Activated CD4-positive, alpha-beta T cell treated with anti-CD3 and anti-CD28 coated beads, Interleukin-2, amount 50 U/mL, for 24 hours (primary cell): Measurements from ENCODE around the gene ETS1.

Experiments
- DNase-seq, 2 donors: peaks; one replicate each; pipeline ENCODE4 v3.0.0-alpha.2; 2020; ENCODE audit warnings: low read depth in 1 of 2, low spot score in 1 of 2

Gene ETS1

DNA sequence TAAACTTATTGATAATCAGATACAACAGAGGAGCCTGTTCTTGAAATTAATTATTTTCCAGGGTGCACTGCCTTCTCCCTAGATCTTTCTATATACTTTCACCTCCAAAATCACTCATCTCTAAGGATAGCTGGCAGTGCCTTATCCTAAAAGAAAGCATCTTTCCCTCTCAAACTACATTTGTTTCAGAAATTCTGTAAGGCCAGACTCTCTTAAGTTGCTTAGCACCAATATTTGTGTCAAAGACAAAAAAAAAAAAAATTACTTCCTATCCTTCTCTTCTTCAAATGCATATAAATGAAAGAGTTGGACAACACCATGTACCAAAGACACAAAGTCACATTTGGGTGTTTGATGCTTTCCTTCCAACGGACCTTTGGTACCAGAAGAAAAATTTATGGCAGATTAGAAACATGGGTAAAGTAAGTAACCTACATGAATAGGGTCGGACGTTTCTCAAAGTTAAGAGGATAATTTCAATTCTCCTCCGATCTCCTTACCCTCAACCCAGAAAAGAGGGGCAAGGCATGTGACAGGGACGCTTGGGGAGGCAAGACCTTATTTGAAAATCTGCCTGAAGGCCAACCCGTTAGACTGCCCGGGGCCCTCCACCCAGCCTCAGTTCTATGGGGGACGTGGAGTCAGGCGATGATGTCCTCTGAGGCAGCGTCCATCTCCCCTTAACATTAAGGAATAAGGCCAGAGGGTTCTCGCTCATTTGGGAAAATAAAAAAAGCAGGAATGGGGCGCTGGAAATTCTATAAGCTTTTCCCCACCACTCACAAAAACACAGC is 66.3 kb downstream of the ETS1 start:
- DNase-seq = no peak

DNA sequence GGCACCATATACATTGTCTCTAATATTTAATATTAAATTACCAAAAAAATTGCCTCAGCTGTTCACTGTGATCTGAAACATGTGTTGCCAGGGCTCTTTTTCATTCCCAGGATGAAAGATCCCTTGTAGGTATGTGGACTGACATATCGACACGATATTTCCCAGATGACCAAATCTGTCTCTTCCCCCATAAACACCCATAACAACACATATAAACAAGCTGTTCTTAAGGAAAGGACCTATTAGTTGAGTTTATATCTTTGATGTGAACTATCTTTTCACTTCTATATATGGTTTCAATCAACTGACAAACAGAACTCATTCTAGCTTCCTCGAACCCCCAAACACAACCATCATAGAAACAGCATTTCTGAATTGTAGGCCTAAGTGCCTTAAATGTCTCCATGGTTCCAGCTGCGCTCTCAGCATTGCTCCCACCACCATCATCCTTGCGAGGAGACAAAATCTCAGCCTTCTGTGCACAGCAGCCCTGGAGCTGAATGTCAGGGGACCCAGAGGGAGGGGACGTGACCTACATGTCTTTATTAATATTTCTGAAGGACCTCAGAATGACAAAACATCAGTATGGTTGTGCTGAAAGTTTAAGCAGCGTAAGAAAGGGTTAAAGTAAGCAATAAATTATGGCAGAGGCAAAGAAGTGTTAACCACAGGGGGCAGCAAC is 67.0 kb downstream of the ETS1 start:
- no peak for DNase-seq

DNA sequence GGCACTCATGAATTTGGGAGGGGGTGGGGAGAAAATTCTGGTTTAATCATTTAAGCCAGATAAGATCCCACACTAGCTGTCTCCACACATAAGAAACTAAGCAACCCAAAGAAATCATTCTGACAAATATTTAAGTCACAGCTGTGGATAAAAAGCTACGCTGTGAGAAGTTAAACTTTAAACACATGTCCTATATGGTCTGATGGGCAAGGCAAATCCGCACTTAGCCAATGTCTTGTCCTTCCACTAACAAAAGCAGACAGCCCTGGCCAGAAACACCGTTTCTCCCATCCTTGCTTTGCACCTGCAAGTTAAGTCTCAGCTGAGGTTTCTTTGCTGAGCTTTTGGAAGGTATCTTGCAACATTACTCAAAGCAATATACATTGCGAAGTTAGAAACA is 68.0 kb downstream of the ETS1 start:
- DNase-seq = no peak

DNA sequence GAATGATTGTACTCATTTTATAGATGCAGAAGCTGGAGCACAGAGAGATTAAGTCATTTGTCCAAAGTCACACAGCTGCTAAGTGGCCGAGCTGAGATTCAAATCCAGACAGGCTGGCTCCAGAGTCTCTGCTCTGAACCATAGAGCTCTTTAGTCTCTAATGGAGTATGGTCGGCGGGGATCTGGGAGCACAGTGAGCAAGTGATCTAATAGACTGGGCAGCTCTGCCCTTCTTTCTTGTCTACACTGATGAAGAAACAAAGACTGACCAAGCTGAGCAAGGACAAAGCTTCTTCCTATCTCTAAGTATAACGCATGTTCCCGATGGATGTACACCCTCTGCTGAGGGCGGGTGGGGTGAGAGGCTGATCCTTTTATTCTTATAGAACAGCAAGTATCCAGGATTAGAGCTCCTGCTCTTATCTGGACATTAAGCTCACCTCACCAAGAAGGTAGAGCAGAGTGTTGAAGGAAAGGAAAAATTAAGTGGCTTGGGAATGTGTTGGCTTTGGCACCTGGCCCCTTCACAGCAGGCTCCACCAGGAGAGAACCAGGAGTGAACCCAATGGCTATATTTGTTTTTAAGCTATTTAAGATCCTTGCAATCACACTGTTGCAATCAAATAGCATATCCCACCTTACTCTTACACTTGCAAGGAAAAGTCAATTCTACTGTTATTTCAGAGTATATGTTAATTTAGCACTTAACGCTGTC is 68.7 kb downstream of the ETS1 start:
- DNase-seq = no peak

DNA sequence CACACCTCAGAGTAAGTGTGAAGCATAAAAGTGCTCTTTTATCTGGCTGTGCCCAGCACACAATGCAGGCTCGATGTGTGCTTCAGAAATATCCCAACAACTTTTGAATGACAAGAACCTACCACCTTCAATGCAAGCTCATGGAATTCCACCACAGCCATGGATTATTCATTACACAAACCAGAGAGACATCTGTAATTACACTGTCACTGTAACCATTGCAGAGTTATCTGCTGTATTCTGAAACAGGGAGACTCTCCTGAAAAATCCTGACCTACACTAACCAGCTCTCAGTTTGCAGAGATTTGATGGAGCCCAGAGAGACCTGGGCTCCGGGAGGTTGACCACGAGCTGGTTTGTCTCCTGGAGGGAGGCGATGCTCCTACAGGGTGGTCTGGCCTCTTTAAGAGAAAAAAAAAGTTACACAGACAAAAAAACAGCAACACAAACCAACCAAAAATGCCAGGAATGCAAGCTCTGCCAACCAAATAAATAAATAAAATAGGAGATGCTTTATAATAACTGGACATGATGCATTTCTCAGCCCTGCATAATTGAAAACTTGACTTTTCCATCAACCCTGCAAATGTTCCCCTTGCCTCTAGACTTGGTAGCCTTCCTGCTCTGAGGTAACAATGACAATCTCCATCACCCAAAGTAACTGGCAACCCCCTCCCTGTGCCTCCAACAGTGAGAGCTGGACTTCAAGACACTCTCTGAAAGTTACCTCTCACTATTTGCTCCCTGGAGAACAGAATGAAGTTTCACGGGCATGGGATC is 69.7 kb downstream of the ETS1 start:
- DNase-seq = no peak

DNA sequence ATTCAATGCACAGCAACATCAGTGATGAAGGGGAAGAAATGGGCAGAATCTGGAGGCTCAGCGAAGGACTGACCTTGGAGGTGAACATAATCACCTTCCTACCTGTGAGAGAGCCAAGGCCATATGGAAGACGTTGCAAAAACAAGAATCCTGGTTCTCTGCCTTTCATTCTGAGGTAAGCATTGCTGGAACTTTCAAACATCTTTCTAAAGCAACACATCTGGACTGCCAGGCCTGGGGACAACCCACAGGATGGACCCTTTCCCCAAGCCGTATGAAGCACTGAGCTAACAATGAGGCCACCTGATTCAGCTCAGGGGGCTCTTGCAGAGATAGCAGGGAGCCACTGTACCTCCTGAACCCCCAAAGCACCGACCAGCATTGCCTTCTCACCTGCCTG is 70.5 kb downstream of the ETS1 start:
- DNase-seq = no peak

DNA sequence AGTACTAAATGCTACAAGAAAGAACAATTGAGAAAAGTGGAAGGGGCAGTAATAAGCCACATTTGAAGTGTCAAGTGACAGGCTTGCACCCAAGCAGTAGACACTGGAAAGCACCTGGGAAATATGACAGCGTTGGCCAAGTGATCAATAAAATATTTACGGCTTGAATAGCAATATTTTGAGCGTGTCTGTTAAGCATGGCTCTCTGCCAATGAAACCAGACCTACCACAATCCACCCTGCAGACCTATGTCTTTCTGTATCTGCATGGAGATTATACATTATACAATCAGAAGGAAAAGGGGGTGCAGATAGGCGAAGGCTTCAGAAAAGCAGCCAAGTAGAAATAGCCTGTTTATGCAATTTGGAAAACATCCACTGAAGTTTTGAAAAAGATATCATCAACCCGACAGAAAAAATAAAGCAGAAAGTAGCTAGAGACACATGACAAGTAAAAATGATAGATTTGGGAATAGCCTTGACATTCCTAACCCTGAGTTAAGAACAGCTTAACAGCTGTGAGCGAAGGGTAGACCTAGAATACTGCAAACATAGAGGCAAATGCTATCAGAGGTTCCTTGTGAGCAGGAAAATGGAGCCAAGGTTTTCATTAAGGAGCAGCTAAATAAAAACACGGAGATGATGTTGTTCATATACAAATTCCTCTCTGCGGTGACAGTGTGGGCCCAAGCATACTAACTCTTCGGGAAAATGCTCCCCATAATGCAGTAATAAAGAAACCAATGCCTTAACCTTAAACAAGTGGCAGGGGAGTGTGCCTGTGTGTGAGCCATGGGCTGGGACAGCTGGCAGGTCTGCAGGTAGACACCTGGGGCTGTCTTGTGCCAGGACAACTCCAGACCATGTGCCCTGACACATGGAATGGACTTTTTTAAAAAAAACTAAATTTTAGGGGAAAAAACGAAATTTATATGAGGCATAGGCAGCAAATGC is 71.3 kb downstream of the ETS1 start:
- DNase-seq = no peak

DNA sequence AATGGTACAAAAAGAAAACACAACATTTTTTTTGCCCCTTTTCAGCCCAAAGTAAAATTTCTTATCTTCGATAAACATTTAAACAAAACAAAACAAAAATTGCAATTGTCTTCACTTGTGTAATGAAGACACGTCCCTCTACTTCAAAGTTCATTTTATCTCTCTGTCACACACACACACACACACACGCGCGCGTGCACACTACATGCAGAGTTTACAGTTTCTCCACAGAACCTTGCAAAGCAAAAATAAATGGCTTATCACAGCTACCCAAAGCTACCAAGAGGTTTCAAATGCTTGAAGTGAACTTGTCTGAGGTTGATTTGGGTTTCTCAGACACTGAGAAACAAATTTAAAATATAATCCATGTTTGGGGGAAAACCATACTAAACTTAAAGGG is 72.3 kb downstream of the ETS1 start:
- DNase-seq = no peak

DNA sequence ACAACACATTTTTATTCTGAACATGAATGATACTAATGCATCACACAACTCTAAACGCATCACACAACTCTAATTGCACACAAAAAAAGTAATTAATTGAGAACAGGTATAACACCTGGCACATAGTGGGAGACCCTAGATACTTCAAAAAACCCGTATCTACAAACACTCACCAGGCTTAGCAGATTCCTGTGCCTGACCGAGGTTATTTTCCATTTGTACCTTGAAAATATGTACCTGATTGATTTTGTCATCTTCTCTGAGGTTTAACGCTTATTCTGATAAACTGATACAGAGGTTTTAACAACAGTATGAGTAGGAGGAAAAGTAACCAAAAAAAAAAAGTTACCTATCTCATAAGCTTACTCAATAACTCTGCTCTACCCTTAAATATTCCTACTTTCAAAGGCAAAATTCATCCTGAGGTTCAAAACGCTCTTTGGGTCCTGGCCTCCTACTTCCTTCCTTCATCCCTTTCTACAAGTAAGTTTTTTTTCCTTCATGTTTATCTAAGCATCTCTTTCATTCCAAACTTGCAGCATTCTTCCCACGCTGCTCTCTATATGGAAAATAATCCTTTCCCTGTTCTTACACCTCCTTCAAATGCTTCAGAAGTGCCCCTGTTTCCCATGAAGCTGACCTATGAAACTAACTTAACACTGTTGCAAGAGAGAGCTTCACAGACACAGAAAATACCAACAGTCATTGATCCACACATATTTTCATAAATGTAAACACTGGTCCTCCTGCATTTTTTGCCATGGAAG is 73.3 kb downstream of the ETS1 start:
- no peak for DNase-seq

DNA sequence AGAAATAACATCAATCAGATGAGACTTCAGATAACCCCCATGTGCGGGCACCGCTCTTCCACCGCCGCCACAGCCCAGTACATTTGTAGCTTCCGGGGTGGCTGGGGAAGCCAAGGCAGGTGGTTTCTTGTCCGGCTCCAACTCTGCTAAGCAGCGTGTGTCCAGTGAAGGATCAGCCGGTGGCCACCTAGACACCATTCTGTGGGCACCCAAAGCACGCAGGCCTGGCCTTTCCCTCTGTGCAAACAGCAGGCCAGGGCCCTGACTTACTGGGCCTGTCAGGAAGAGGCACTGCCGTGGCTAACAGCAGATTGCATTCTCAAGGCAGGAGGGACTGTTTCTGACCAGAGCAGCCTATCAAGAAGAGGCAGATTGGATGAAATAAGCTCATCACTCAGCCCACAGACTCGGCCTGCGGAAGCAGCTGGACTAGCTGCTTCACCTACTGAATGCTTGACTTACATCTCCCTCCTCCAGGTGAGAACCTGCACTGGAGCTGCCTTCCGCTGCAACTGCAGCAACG is 74.8 kb downstream of the ETS1 start:
- no peak for DNase-seq

DNA sequence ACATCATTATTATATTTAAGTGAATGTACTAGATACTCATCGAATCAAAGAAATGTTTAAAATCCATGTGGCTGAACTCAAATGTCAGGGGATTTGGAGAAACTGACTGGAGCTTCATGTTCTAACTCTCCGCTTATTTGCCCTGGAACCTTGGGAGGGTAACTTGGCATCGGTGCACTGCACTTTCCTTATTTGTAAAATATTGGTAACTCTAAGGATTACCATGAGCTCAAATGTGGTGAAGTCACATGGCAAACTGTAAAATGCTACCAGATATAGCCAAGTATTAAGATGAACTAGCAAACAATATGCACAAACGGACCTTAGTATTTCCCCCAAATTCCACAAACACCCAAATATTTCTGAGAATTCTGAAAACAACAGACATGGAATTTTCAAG is 75.6 kb downstream of the ETS1 start:
- DNase-seq = no peak

DNA sequence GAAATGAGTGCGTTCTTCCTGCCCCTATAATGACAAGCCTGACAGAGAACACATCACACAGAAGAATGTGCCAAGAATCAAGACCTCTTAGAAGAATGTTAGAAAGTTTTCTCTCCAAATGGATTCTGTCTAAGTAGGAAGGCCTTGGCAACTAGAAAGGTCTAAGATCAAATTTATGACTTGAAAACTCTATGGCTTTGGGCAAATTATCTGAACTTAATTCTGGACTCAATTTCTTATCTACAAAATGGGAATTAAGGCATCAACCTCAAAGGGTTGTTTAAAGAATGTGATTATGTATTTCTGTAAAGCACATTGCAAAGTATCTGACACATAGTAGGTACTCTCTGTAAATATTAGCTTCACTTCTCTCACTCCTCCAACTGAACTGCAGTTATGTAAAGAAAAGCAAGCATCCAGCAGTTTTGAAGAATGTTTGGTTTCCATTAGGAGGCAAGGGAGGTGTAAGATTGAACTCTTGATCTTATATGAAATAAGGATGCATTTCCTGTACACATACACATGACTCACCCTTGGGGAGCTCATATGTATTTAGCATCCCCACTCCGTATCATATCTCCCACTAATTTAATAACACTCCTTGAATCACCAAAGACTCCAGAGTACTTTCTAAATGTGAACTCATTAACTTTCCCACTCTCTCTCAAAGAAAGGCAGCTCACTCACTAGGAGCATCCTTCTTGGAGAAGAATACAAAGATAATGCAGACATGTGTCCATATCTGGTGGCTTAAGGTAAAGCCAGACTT is 77.6 kb downstream of the ETS1 start:
- DNase-seq = no peak

DNA sequence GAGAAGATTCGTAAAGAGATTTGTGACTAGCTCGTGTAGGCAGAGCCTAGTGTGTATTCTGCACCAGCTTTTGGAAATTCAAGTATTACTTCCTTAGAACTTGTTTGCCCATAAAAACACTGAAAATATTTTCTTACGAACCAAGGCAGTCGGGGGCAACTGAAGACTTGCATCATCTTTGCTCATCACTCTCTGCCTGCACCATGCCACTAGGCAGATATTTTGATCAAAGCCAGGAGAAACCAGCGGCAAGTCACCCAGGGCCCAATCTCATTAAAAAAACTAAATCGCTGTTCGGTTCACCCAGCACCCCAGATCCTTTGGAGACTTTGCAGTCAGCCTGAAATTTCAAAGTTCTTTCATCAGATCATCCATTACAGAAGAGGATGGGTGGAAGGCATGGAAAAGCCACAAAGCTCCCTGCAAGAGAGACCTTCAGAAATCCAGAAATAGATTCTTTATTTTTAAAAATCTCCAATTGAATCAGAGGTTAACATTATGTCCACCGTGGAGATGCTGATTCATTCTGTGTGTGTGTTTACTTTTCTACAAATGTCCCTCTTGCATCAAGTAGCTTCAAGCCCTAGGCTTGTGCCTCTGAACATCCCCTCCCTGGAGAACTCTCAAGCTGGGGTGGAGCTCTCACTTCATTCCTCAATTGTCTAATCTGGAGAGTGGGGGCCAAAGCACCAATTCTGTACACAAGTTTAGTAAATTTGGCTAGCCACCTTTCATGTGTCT is 78.4 kb downstream of the ETS1 start:
- DNase-seq = no peak

DNA sequence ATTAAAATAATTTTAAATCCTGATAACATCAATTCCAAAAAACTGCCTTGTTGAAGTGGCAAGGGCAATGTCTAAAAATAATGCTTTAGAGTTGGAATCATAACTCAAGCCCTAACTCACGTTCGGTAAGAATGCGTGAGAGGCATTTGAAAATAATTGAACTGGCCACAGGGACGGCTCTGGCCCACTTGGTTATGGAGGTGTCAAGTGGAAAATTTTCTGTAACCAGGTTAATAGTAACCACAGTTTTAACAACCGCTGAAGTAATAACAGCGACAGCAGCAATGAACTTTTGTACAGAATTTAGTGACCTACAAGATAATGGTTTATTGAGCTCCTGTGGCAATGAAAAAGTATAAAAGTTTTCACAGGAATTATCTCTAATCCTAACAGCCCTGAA is 79.4 kb downstream of the ETS1 start:
- no peak for DNase-seq

DNA sequence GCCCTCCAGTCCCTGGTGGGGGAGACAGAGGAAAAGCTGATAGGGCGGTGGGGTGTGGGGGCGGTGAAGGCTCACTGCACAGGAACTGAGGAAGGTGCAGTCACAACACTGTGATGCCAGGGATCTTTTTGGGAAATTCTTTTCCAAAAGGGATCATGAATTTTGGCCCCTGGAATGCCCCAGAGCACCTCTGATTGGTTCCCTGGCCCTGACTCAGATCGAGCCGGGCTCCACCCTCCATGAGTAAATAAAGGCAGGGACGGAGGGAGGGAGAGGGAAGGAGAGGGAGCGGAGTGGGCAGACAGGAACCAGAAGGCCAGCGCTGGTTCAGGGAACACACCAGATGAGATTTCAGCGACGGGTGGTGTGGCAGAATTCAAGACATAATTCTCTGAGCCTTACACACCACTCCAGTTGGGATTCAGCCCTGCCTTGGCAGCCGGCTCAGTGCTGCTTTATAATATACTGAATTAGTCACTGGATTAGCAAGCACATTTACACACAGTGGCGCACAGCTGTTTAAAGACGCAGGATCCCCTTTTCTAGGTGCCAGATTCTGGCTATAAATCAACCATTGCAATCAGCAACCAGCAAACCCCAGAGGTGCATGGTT is 80.3 kb downstream of the ETS1 start:
- peak in 1 of 2 donors; percentile 60 for DNase-seq

DNA sequence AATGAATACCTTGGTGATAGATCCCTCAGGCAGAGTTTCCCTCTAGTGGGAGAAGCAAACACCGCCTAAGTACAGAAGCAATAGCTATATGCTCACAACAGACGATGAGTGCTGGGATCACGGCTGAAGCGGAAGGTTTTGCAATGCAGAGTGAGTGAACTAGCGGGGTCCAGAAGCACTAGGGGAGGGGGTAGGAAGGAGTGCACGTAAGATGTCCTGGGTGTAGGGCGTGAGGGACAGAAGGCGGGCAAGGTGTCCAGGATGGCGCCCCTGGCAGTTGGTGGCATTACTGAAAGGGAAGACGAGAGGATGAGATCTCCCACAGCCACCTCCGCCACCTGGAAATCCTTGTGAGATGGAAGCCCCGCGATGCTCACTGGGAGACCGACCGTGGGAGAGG is 81.0 kb downstream of the ETS1 start:
- no peak for DNase-seq

DNA sequence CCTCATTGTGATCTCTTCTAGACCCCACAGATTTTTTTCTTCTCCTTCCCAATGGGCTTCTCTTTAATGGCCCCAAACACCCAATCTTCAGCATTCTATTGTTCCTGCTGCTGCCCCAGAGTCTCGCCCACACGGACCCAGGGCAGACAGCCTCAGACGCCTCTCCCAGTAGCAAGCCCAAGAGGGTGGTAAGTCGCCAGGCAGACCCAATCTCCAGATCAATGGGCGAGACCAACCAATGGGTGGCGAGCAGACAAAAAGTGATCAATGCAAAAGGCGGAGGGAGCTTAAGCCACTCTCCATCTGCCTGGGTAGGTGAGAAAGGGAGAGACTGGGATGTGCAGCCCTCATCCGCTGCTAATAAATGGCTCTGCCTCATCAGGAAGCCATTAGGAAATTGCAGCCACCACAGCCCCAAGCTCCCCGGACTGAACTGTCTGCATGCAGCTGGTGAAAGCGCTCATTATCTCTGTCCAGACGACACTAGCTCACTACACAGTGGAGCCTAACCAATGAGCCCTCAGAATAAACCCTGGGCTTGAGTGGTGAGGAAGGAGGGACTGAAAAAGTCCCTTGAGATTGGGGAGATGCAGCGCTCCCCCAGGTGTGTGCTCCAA is 81.8 kb downstream of the ETS1 start:
- DNase-seq = no peak
